Sigmoid colon (tissue), 7 donors: ENCODE results near the gene NRP2. TPM values are rescaled to one million over a fixed set of nuclear protein-coding genes. Genes with fewer than 3 reads are reported as not detected.

Source experiments
- DNase-seq: peaks from one replicate; pipeline ENCODE4 v3.0.0-alpha.2; 2019
- H3K27ac ChIP-seq, 4 donors: fragments of 200-600 bp; sonication (generic); one replicate each; pipeline ENCODE4 v1.5.1; 2016 to 2019; ENCODE audit warnings: mild to moderate bottlenecking in 1 of 4
- H3K27me3 ChIP-seq, 3 donors: fragments of 200-600 bp; sonication (generic); one replicate each; pipeline ENCODE4 v1.5.1; 2019; ENCODE audit warnings: mild to moderate bottlenecking in 1 of 3
- H3K36me3 ChIP-seq, 4 donors: fragments of 200-600 bp; sonication (generic); one replicate each; pipeline ENCODE4 v1.5.1; 2016 to 2019
- H3K4me1 ChIP-seq, 4 donors: fragments of 200-600 bp; sonication (generic); one replicate each; pipeline ENCODE4 v1.5.1; 2017 to 2019
- H3K4me3 ChIP-seq, 4 donors: fragments of 200-600 bp; sonication (generic); one replicate each; pipeline ENCODE4 v1.5.1; 2017 to 2019; ENCODE audit warnings: mild to moderate bottlenecking in 2 of 4, moderate library complexity in 1 of 4
- H3K9me3 ChIP-seq, 4 donors: fragments of 200-600 bp in 3 of 4; sonication (generic) in 3 of 4; one replicate each; pipeline versions ENCODE4 v1.5.1 to v1.6.1; 2013 to 2019
- CTCF ChIP-seq, 4 experiments: fragments of 450-650 bp in 3 of 4; fragments of 200-600 bp in 1 of 4; IDR thresholded peaks; one replicate each; pipeline ENCODE4 v1.5.1; 2016 to 2019; ENCODE audit warnings: antibody characterized with exemption in 4 of 4, mild to moderate bottlenecking in 3 of 4, moderate library complexity in 2 of 4
- EP300 ChIP-seq, 4 donors: sonication (generic); formaldehyde crosslinking; IDR thresholded peaks; one replicate each; pipeline ENCODE4 v1.6.1; 2017; ENCODE audit warnings: antibody characterized with exemption in 4 of 4
- POLR2A ChIP-seq, 2 donors: fragments of 450-650 bp; IDR thresholded peaks; one replicate each; pipeline ENCODE4 v1.6.1; 2016; ENCODE audit warnings: antibody characterized with exemption in 2 of 2, mild to moderate bottlenecking in 2 of 2, moderate library complexity in 2 of 2
- POLR2AphosphoS5 ChIP-seq, 4 donors: sonication (generic); formaldehyde crosslinking; IDR thresholded peaks; one replicate each; pipeline ENCODE4 v1.6.1; 2017; ENCODE audit warnings: antibody characterized with exemption in 4 of 4
- WGBS, 2 donors: extraction: QIAGEN DNeasy Blood & Tissue Kit; methylation state at CpG; one replicate each; pipeline ENCODE4 v1.1.7; 2013; 5-methylcytosine and 5-hydroxymethylcytosine counted together
- intact Hi-C: fragments of 100-400 bp; cut with DNase I; formaldehyde crosslinking; loops from one replicate; pipeline ENCODE4 v1.15.1; 2023
- polyA plus RNA-seq, 3 donors: library from polyadenylated mRNA; stranded (reverse); fragments of 200-250 nt; gene quantifications; one replicate each; pipeline ENCODE4 v1.2.3, GENCODE V29; 2013
- total RNA-seq, 4 donors: library from RNA; depleted of rRNA; stranded (reverse); fragments of >200 nt; gene quantifications; one replicate each; pipeline ENCODE4 v1.1.0, GENCODE V29; 2016
- donor health status: healthy with polysubstance abuse.
- donor health status: Bipolar disorder and iron deficiency.
- donor health status: healthy.

Gene NRP2
- total and polyA plus RNA-seq, 7 donors, result 2.5 to 348 (median 207) TPM

GRCh38 chr2:205767617-205768016 is 85.3 kb downstream of the NRP2 start:
- peak in 2 of 4 donors; percentile 33 to 51 for TF ChIP-seq POLR2AphosphoS5 (IDR thresholded peaks at IDR 0.05)
- peak in 3 of 4 donors; percentile 6 to 64 (median 60) for TF ChIP-seq EP300 (IDR thresholded peaks at IDR 0.05)
- TF ChIP-seq POLR2A (IDR thresholded peaks at IDR 0.05), result no peak
- no peak for TF ChIP-seq CTCF (IDR thresholded peaks at IDR 0.05)
- Histone ChIP-seq H3K27me3 (no peaks in the 10 kb centered on the region), H3K36me3 (peaks cover 6 to 52% (median 15%) of the 10 kb centered on the region in 4 donors), H3K27ac (peak overlapping the region; percentile 86 to 99 (median 94)), H3K4me1 (peaks cover 0 to 98% (median 97%) of the 10 kb centered on the region in 4 donors), H3K4me3 (no peak overlapping the region), H3K9me3 (no peaks in the 10 kb centered on the region)
- intact Hi-C loops, result loop anchor here (1.0 to 5.0 kb wide), 4 partner anchors 25 to 160 kb away; no protein-coding TSS in a partner anchor
- WGBS, 2 donors, result 90 to 93% methylated on average over 5 of the region's 5 CpGs
- DNase-seq, result no peak

- Histone ChIP-seq H3K4me1 (peaks cover 0 to 98% (median 96%) of the 10 kb centered on the region in 4 donors), H3K36me3 (peaks cover 6 to 45% (median 14%) of the 10 kb centered on the region in 4 donors), H3K4me3 (no peak overlapping the region), H3K9me3 (no peaks in the 10 kb centered on the region), H3K27ac (peak overlapping the region; percentile 86 to 99 (median 94)), H3K27me3 (no peaks in the 10 kb centered on the region)
- TF ChIP-seq EP300 (IDR thresholded peaks at IDR 0.05) (peak; percentile 86 to 96 (median 94)), POLR2A (IDR thresholded peaks at IDR 0.05) (no peak), CTCF (IDR thresholded peaks at IDR 0.05) (no peak), POLR2AphosphoS5 (IDR thresholded peaks at IDR 0.05) (peak; percentile 95 to 99 (median 98))
- DNase-seq, result peak; percentile 94
- 93 to 96% methylated on average over 7 of the region's 7 CpGs for WGBS, 2 donors
- intact Hi-C loops, result loop anchor here (1.0 to 5.0 kb wide), 2 partner anchors 24 to 159 kb away; no protein-coding TSS in a partner anchor
Measured at GRCh38 chr2:205768341-205768740, 86.0 kb downstream of the NRP2 start.

GRCh38 chr2:205768815-205769494 is 86.7 kb downstream of the NRP2 start:
- no peak overlapping the region for H3K4me3 ChIP-seq
- peaks cover 6 to 42% (median 14%) of the 10 kb centered on the region in 4 donors for H3K36me3 ChIP-seq
- no peaks in the 10 kb centered on the region for H3K9me3 ChIP-seq
- DNase-seq, result no peak
- no peaks in the 10 kb centered on the region for H3K27me3 ChIP-seq
- TF ChIP-seq EP300 (IDR thresholded peaks at IDR 0.05) (peak in 1 of 4 donors; percentile 10), CTCF (IDR thresholded peaks at IDR 0.05) (no peak), POLR2A (IDR thresholded peaks at IDR 0.05) (no peak), POLR2AphosphoS5 (IDR thresholded peaks at IDR 0.05) (peak in 1 of 4 donors; percentile 1)
- H3K27ac ChIP-seq, result peak overlapping the region; percentile 86 to 99 (median 94)
- intact Hi-C loops, result loop anchor here (1.0 to 5.0 kb wide), 2 partner anchors 23 to 158 kb away; no protein-coding TSS in a partner anchor
- H3K4me1 ChIP-seq, result peaks cover 0 to 98% (median 93%) of the 10 kb centered on the region in 4 donors
- WGBS, 2 donors, result 19 to 50% methylated on average over 4 of the region's 4 CpGs

- peaks cover 0 to 97% (median 90%) of the 10 kb centered on the region in 4 donors for H3K4me1 ChIP-seq
- intact Hi-C loops, result loop anchor here (5.0 kb wide), 1 partner anchor 158 kb away; no protein-coding TSS in a partner anchor
- H3K27me3 ChIP-seq, result no peaks in the 10 kb centered on the region
- no peak overlapping the region for H3K4me3 ChIP-seq
- peak overlapping the region; percentile 86 to 99 (median 94) for H3K27ac ChIP-seq
- no peaks in the 10 kb centered on the region for H3K9me3 ChIP-seq
- DNase-seq, result no peak
- 11 to 35% methylated on average over 3 of the region's 3 CpGs for WGBS, 2 donors
- TF ChIP-seq CTCF (IDR thresholded peaks at IDR 0.05) (no peak), EP300 (IDR thresholded peaks at IDR 0.05) (no peak), POLR2AphosphoS5 (IDR thresholded peaks at IDR 0.05) (no peak), POLR2A (IDR thresholded peaks at IDR 0.05) (no peak)
- peaks cover 6 to 37% (median 13%) of the 10 kb centered on the region in 4 donors for H3K36me3 ChIP-seq
Measured at GRCh38 chr2:205769495-205769850, 87.2 kb downstream of the NRP2 start.
